Activated effector memory CD4-positive, alpha-beta T cell treated with Interleukin-2 at 50 U/mL for 16 hours (primary cell): Measurements from ENCODE around the gene STRIP2.
A peak's percentile ranks its signal among the peaks of the same experiment; 100 is the strongest.
"Not testable (repeated sequence)": the region's sequence is repeated elsewhere in the genome, so short reads cannot be mapped to it uniquely, and the experiment has no call there.

Source experiments
- DNase-seq: peaks from one replicate; pipeline ENCODE4 v3.0.0-alpha.2; 2020

The STRIP2 gene

GRCh38 chr7:129433847-129434674 lies at the start of gene STRIP2:
STRIP2 (plus strand) TSS chr7:129434432; CDS start chr7:129434473, 41 bp downstream.
- DNase-seq: peak; percentile 83

- DNase-seq: no peak
Measured at GRCh38 chr7:129385116-129385515, 49.1 kb upstream of the STRIP2 start.

- no peak for DNase-seq
Measured at GRCh38 chr7:129385598-129385997, 48.6 kb upstream of the STRIP2 start.

GRCh38 chr7:129386506-129386905 lies 47.7 kb upstream of the STRIP2 start:
- no peak for DNase-seq

GRCh38 chr7:129387537-129387936 lies 46.7 kb upstream of the STRIP2 start:
- DNase-seq: no peak

GRCh38 chr7:129388333-129389098 lies 45.7 kb upstream of the STRIP2 start:
- DNase-seq: no peak

- DNase-seq: no peak
Measured at GRCh38 chr7:129389829-129390228, 44.4 kb upstream of the STRIP2 start.

GRCh38 chr7:129390314-129390713 lies 43.9 kb upstream of the STRIP2 start:
- no peak for DNase-seq

GRCh38 chr7:129391546-129392171 lies 42.6 kb upstream of the STRIP2 start:
- DNase-seq: no peak

GRCh38 chr7:129393255-129393654 lies 41.0 kb upstream of the STRIP2 start:
- DNase-seq: no peak

- DNase-seq: no peak
Measured at GRCh38 chr7:129394101-129394500, 40.1 kb upstream of the STRIP2 start.

GRCh38 chr7:129394982-129395914 lies 39.0 kb upstream of the STRIP2 start:
- no peak for DNase-seq

GRCh38 chr7:129401228-129401966 lies 32.8 kb upstream of the STRIP2 start:
- DNase-seq: no peak

GRCh38 chr7:129401967-129402860 lies 32.0 kb upstream of the STRIP2 start:
- DNase-seq: no peak

- DNase-seq: no peak
Measured at GRCh38 chr7:129405527-129405926, 28.7 kb upstream of the STRIP2 start.

- DNase-seq: not testable (repeated sequence)
Measured at GRCh38 chr7:129410238-129410637, 24.0 kb upstream of the STRIP2 start.

GRCh38 chr7:129412501-129412900 lies 21.7 kb upstream of the STRIP2 start:
- DNase-seq: no peak

GRCh38 chr7:129417073-129417472 lies 17.2 kb upstream of the STRIP2 start:
- no peak for DNase-seq

GRCh38 chr7:129421717-129422250 lies 12.4 kb upstream of the STRIP2 start:
- no peak for DNase-seq

GRCh38 chr7:129422727-129423126 lies 11.5 kb upstream of the STRIP2 start:
- no peak for DNase-seq
